Fibroblast of lung (primary cell): ENCODE results near the gene CLEC16A. TPM values are rescaled to one million over a fixed set of nuclear protein-coding genes. Genes with fewer than 3 reads are reported as not detected.

Experiments
- DNase-seq, 2 donors: peaks; one replicate each; pipeline versions ENCODE4 v3.0.0 to v3.0.0-alpha.2; 2010; ENCODE audit warnings: low read depth in 2 of 2
- H2AFZ ChIP-seq: 2 replicates; pipeline ENCODE4 v1.5.1; 2012; ENCODE audit warnings: low read length, control low read depth, inconsistent platforms
- H3K27ac ChIP-seq: 2 replicates; pipeline ENCODE4 v1.5.1; 2011; ENCODE audit warnings: low read length, control low read depth; ENCODE audit not compliant: insufficient read depth
- H3K27me3 ChIP-seq: 2 replicates; pipeline ENCODE4 v1.5.1; 2011; ENCODE audit warnings: mild to moderate bottlenecking, low read length; ENCODE audit not compliant: control insufficient read depth, insufficient read depth
- H3K36me3 ChIP-seq: 2 replicates; pipeline ENCODE4 v1.5.1; 2011; ENCODE audit warnings: low read length; ENCODE audit not compliant: control insufficient read depth, insufficient read depth
- H3K4me1 ChIP-seq: 2 replicates; pipeline ENCODE4 v1.5.1; 2011; ENCODE audit warnings: low read length; ENCODE audit not compliant: control insufficient read depth, insufficient read depth; ENCODE audit errors: extremely low read depth
- H3K4me2 ChIP-seq: 2 replicates; pipeline ENCODE4 v1.5.1; 2011; ENCODE audit warnings: low read length, control low read depth; ENCODE audit not compliant: insufficient read depth; ENCODE audit errors: extremely low read depth
- H3K4me3 ChIP-seq, 4 experiments: fragments of 200-600 bp in 1 of 4; sonication (generic) in 1 of 4; replicated peaks in 1 of 4; 2 replicates each; pipeline ENCODE4 v1.5.1; 2011 to 2016; ENCODE audit warnings: low read length in 4 of 4, low read depth in 3 of 4, mild to moderate bottlenecking in 3 of 4, control low read depth in 2 of 4, inconsistent platforms in 1 of 4, mixed read lengths in 1 of 4; ENCODE audit not compliant: insufficient read depth in 1 of 4; ENCODE audit errors: control extremely low read depth in 1 of 4
- H3K79me2 ChIP-seq: 2 replicates; pipeline ENCODE4 v1.5.1; 2012; ENCODE audit warnings: mild to moderate bottlenecking, low read length, inconsistent platforms; ENCODE audit not compliant: control insufficient read depth, insufficient read depth
- H3K9ac ChIP-seq: 2 replicates; pipeline ENCODE4 v1.5.1; 2011; ENCODE audit warnings: mild to moderate bottlenecking, low read length, control low read depth; ENCODE audit not compliant: insufficient read depth
- H3K9me3 ChIP-seq: 2 replicates; pipeline ENCODE4 v1.5.1; 2012; ENCODE audit warnings: low read depth, low read length; ENCODE audit not compliant: control insufficient read depth, insufficient read depth
- H4K20me1 ChIP-seq: 2 replicates; pipeline ENCODE4 v1.5.1; 2011; ENCODE audit warnings: low read length; ENCODE audit not compliant: control insufficient read depth, insufficient read depth; ENCODE audit errors: extremely low read depth
- EZH2 ChIP-seq: IDR thresholded peaks from 2 replicates; pipeline ENCODE4 v1.5.1; 2012; ENCODE audit warnings: low read length, control low read depth, mild to moderate bottlenecking; ENCODE audit errors: missing control alignments
- polyA plus RNA-seq, 2 donors: library from polyadenylated mRNA; depleted of rRNA in 1 of 2; stranded (reverse) in 1 of 2; unstranded in 1 of 2; fragments of >200 nt; gene quantifications; 2 replicates each; pipeline ENCODE4 v1.2.1, GENCODE V29; 2011 to 2012; ENCODE audit warnings: missing spikeins in 1 of 2
- total RNA-seq: library from RNA; depleted of rRNA; stranded (reverse); fragments of >200 nt; gene quantifications from 2 replicates; pipeline ENCODE4 v1.2.1, GENCODE V29; 2014
- TF ChIP-seq, protein P1 (sequence below), 2 donors: IDR thresholded peaks in 1 of 2; conservative IDR thresholded peaks in 1 of 2; 1 replicate in 1 of 2; 2 replicates in 1 of 2; pipeline ENCODE4 v1.5.1; 2011 to 2012; ENCODE audit warnings: low read length in 2 of 2, control low read depth in 1 of 2, inconsistent platforms in 1 of 2, low read depth in 1 of 2, mild to moderate bottlenecking in 1 of 2

The CLEC16A gene
- total and polyA plus RNA-seq, 2 donors (not counting 1 experiment from before 2014, with no cell fraction given) = 9.1 to 22.0 TPM

GRCh38 chr16:11196286-11196828, 252.0 kb downstream of the CLEC16A start:
- H3K36me3 ChIP-seq = no peaks in the 10 kb centered on the region
- no peak overlapping the region for H3K27ac ChIP-seq
- peaks cover 6% of the 10 kb centered on the region for H3K4me1 ChIP-seq
- no peaks in the 10 kb centered on the region for H4K20me1 ChIP-seq
- no peak overlapping the region for H3K4me2 ChIP-seq
- no peaks in the 10 kb centered on the region for H3K27me3 ChIP-seq
- H3K4me3 ChIP-seq = no peak overlapping the region
- DNase-seq = peak; percentile 70 to 94
- H2AFZ ChIP-seq = no peak overlapping the region
- no peak for TF ChIP-seq EZH2
- TF ChIP-seq, protein P1, sequence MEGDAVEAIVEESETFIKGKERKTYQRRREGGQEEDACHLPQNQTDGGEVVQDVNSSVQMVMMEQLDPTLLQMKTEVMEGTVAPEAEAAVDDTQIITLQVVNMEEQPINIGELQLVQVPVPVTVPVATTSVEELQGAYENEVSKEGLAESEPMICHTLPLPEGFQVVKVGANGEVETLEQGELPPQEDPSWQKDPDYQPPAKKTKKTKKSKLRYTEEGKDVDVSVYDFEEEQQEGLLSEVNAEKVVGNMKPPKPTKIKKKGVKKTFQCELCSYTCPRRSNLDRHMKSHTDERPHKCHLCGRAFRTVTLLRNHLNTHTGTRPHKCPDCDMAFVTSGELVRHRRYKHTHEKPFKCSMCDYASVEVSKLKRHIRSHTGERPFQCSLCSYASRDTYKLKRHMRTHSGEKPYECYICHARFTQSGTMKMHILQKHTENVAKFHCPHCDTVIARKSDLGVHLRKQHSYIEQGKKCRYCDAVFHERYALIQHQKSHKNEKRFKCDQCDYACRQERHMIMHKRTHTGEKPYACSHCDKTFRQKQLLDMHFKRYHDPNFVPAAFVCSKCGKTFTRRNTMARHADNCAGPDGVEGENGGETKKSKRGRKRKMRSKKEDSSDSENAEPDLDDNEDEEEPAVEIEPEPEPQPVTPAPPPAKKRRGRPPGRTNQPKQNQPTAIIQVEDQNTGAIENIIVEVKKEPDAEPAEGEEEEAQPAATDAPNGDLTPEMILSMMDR (conservative IDR thresholded peaks at IDR 0.05 in 1 of 2, IDR thresholded peaks at IDR 0.05 in 1 of 2; ENCODE audit: low read depth in 1 of 2, low read length in 2 of 2) = no peak
- no peak overlapping the region for H3K9ac ChIP-seq
- H3K9me3 ChIP-seq = no peaks in the 10 kb centered on the region
- H3K79me2 ChIP-seq = no peaks in the 10 kb centered on the region

DNA sequence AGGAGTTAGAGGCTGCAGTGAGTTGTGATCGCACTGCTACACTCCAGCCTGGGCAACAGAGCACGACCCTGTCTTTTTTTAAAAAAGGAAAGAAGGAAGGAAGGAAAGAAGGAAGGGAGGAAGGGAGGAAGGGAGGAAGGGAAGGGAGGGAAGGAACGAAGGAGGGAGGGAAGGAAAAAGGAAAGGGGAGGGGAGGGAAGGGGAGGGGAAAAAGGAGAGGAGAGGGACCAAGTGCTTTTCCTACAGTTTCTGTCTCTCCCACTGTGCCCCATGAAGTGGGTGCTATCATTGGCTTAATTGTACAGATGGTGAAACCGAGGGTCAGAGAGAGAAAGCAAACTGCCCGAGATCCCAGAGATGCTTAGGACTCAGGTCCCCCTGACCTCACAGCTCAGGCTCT, 254.0 kb downstream of the CLEC16A start:
- H3K9me3 ChIP-seq = no peaks in the 10 kb centered on the region
- no peaks in the 10 kb centered on the region for H3K36me3 ChIP-seq
- no peak overlapping the region for H3K9ac ChIP-seq
- H3K4me3 ChIP-seq = no peak overlapping the region
- H3K79me2 ChIP-seq = no peaks in the 10 kb centered on the region
- TF ChIP-seq, protein P1 (conservative IDR thresholded peaks at IDR 0.05 in 1 of 2, IDR thresholded peaks at IDR 0.05 in 1 of 2; ENCODE audit: low read depth in 1 of 2, low read length in 2 of 2) = no peak
- TF ChIP-seq EZH2 = no peak
- no peak overlapping the region for H2AFZ ChIP-seq
- H3K27me3 ChIP-seq = no peaks in the 10 kb centered on the region
- H3K4me2 ChIP-seq = no peak overlapping the region
- no peak overlapping the region for H3K27ac ChIP-seq
- peaks cover 19% of the 10 kb centered on the region for H3K4me1 ChIP-seq
- DNase-seq = no peak
- H4K20me1 ChIP-seq = no peaks in the 10 kb centered on the region

DNA sequence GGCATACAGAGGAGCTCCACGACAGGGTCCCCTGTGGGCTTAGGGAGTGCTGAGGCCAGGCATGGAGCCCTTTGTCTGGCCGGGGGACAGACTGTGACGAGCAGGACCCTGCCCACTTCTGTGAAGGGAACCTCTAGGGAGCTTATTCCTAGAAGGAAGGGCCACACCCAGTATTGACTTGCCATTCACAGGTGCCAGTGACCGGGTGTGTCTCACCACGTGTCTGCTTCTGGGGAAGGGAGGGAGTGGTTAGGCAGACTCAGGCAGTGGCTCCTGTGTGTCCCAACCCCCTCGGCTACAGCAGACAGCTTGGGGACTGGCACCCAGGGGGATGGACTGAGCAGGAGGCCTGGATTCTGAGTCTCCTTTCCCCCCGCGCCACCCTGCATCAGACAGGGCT, 254.5 kb downstream of the CLEC16A start:
- no peak overlapping the region for H3K9ac ChIP-seq
- H3K4me3 ChIP-seq = no peak overlapping the region
- no peaks in the 10 kb centered on the region for H3K9me3 ChIP-seq
- H3K27me3 ChIP-seq = no peaks in the 10 kb centered on the region
- no peak overlapping the region for H3K27ac ChIP-seq
- no peak overlapping the region for H3K4me2 ChIP-seq
- H3K79me2 ChIP-seq = no peaks in the 10 kb centered on the region
- no peak overlapping the region for H2AFZ ChIP-seq
- H3K36me3 ChIP-seq = no peaks in the 10 kb centered on the region
- peaks cover 19% of the 10 kb centered on the region for H3K4me1 ChIP-seq
- H4K20me1 ChIP-seq = no peaks in the 10 kb centered on the region
- no peak for DNase-seq
- TF ChIP-seq, protein P1 (conservative IDR thresholded peaks at IDR 0.05 in 1 of 2, IDR thresholded peaks at IDR 0.05 in 1 of 2; ENCODE audit: low read depth in 1 of 2, low read length in 2 of 2) = no peak
- no peak for TF ChIP-seq EZH2
